Hepatocyte (in vitro differentiated cells): ENCODE measurements around the gene CALCOCO2.

ENCODE experiments used
- CTCF ChIP-seq: fragments of 200-600 bp; sonication (generic); IDR thresholded peaks from 2 replicates; pipeline ENCODE4 v1.5.1; 2016; ENCODE audit warnings: antibody characterized with exemption, mild to moderate bottlenecking; ENCODE audit not compliant: poor library complexity
- EZH2 ChIP-seq: fragments of 200-600 bp; sonication (generic); IDR thresholded peaks from 2 replicates; pipeline ENCODE4 v1.6.1; 2016; ENCODE audit warnings: antibody characterized with exemption, mild to moderate bottlenecking, borderline replicate concordance
- EZH2phosphoT487 ChIP-seq: fragments of 200-600 bp; sonication (generic); IDR thresholded peaks from one replicate; pipeline ENCODE4 v1.6.1; 2018; ENCODE audit warnings: antibody characterized with exemption, mild to moderate bottlenecking, low read depth, moderate library complexity; ENCODE audit not compliant: unreplicated experiment, severe bottlenecking

- TF ChIP-seq CTCF (no peak), EZH2phosphoT487 (no peak), EZH2 (no peak)
Observed at GRCh38 chr17:48904428-48904827, 73.6 kb downstream of the CALCOCO2 start.
